H1 (cell line): ENCODE data around the gene MID1. TPM values are rescaled to one million over a fixed set of nuclear protein-coding genes. Genes with fewer than 3 reads are reported as not detected.

ENCODE experiments used
- CTBP2 ChIP-seq: IDR thresholded peaks from 2 replicates; pipeline ENCODE4 v1.7.0; 2011; ENCODE audit warnings: borderline replicate concordance, mild to moderate bottlenecking, moderate library complexity, mixed read lengths, low read length; ENCODE audit not compliant: insufficient read depth, insufficient read length
- polyA plus RNA-seq, 7 experiments: library from polyadenylated mRNA; depleted of rRNA in 3 of 7; stranded (reverse) in 5 of 7; unstranded in 2 of 7; fragments of >200 nt in 5 of 7; fragments of 200-250 nt in 2 of 7; gene quantifications; 1 replicate in 5 of 7; 2 replicates in 1 of 7; 4 replicates in 1 of 7; pipeline versions ENCODE4 v1.2.1 to v1.2.3, GENCODE V29; 2011 to 2013; ENCODE audit warnings: missing spikeins in 2 of 7, mixed read lengths in 2 of 7
- total RNA-seq: library from RNA; stranded (reverse); fragmentation: NEBNext Ultra II Directional; extraction: Animal tissue kit (Norgen Biotek cat#: 25700); gene quantifications from 2 replicates; pipeline ENCODE4 v1.2.1, GENCODE V29; 2021

The MID1 gene
- total and polyA plus RNA-seq, 2 of the 8 experiments (the other 6 are each of a cell fraction or from before 2014, with no cell fraction given), result 12.9 to 54.3 TPM

GRCh38 chrX:10570601-10571000 is 49.8 kb downstream of the MID1 start (continued):
- no peak for TF ChIP-seq CTBP2
